MM.1S (cell line): Measurements from ENCODE around the gene GFRAL.

ENCODE experiments used
- DNase-seq: peaks from one replicate; pipeline ENCODE4 v3.0.0-alpha.2; 2015
- H2AFZ ChIP-seq: fragments of 300-600 bp; sonication (generic); 2 replicates; pipeline ENCODE4 v1.6.0; 2016; ENCODE audit warnings: antibody characterized with exemption, low read length
- H3F3A ChIP-seq: fragments of 300-600 bp; sonication (generic); 2 replicates; pipeline ENCODE4 v1.6.1; 2016; ENCODE audit warnings: mild to moderate bottlenecking, antibody characterized with exemption, low read length, moderate library complexity, mixed read lengths; ENCODE audit not compliant: insufficient read depth
- H3K27ac ChIP-seq: fragments of 300-600 bp; sonication (generic); 2 replicates; pipeline ENCODE4 v1.5.1; 2016; ENCODE audit warnings: mild to moderate bottlenecking, low read length
- H3K27me3 ChIP-seq: fragments of 300-600 bp; sonication (generic); replicated peaks from 2 replicates; pipeline ENCODE4 v1.6.0; 2016; ENCODE audit warnings: low read length; ENCODE audit not compliant: insufficient read depth
- H3K36me3 ChIP-seq: fragments of 300-600 bp; sonication (generic); replicated peaks from 2 replicates; pipeline ENCODE4 v1.6.1; 2016; ENCODE audit warnings: mild to moderate bottlenecking, low read length, mixed read lengths; ENCODE audit not compliant: insufficient read depth
- H3K4me1 ChIP-seq: fragments of 300-600 bp; sonication (generic); 2 replicates; pipeline ENCODE4 v1.6.1; 2016; ENCODE audit warnings: low read length, mixed read lengths
- H3K4me2 ChIP-seq: fragments of 300-600 bp; sonication (generic); 2 replicates; pipeline ENCODE4 v1.6.0; 2016; ENCODE audit warnings: low read depth, low read length
- H3K4me3 ChIP-seq: fragments of 300-600 bp; sonication (generic); 2 replicates; pipeline ENCODE4 v1.5.1; 2016; ENCODE audit warnings: low read length, mixed read lengths
- H3K79me2 ChIP-seq: fragments of 300-600 bp; sonication (generic); 2 replicates; pipeline ENCODE4 v1.6.1; 2016; ENCODE audit warnings: mixed run types, low read length, mixed read lengths
- H3K9ac ChIP-seq: fragments of 300-600 bp; sonication (generic); 2 replicates; pipeline ENCODE4 v1.6.1; 2016; ENCODE audit warnings: low read length, mixed read lengths
- H3K9me2 ChIP-seq: fragments of 300-600 bp; sonication (generic); replicated peaks from 2 replicates; pipeline ENCODE4 v1.6.1; 2016; ENCODE audit warnings: mild to moderate bottlenecking, low read length, mixed read lengths; ENCODE audit not compliant: insufficient read depth
- H3K9me3 ChIP-seq: fragments of 300-600 bp; sonication (generic); replicated peaks from 2 replicates; pipeline ENCODE4 v1.6.1; 2016; ENCODE audit warnings: mild to moderate bottlenecking, low read length, mixed read lengths; ENCODE audit not compliant: insufficient read depth
- H4K20me1 ChIP-seq: fragments of 300-600 bp; sonication (generic); 2 replicates; pipeline ENCODE4 v1.6.1; 2016; ENCODE audit warnings: mild to moderate bottlenecking, low read length, moderate library complexity, mixed read lengths; ENCODE audit not compliant: insufficient read depth
- CTCF ChIP-seq: fragments of 300-600 bp; sonication (generic); IDR thresholded peaks from 2 replicates; pipeline ENCODE4 v1.5.1; 2016; ENCODE audit warnings: antibody characterized with exemption, low read length, mixed read lengths
- EZH2 ChIP-seq: fragments of 300-600 bp; sonication (generic); optimal IDR thresholded peaks from 2 replicates; pipeline ENCODE3; 2017; ENCODE audit warnings: low read depth, mild to moderate bottlenecking, antibody characterized with exemption, low read length, mixed read lengths
- EZH2phosphoT487 ChIP-seq: fragments of 300-600 bp; sonication (generic); IDR thresholded peaks from 2 replicates; pipeline ENCODE4 v1.6.1; 2018; ENCODE audit warnings: antibody characterized with exemption, low read length

GFRAL gene

GRCh38 chr6:55443238-55444134 lies 116.2 kb downstream of the GFRAL start:
- H3K4me3 ChIP-seq, result no peak overlapping the region
- H3K4me2 ChIP-seq, result no peak overlapping the region
- 0 out of 2 replicates have a peak, but pooled peaks cover under 1% of the 10 kb centered on the region for H3K4me1 ChIP-seq
- no peaks in the 10 kb centered on the region for H4K20me1 ChIP-seq
- H2AFZ ChIP-seq, result no peak overlapping the region
- H3K27ac ChIP-seq, result no peak overlapping the region
- no peaks in the 10 kb centered on the region for H3K9me3 ChIP-seq
- no peak for DNase-seq
- no peaks in the 10 kb centered on the region for H3K79me2 ChIP-seq
- no peak overlapping the region for H3K9ac ChIP-seq
- no peaks in the 10 kb centered on the region for H3K27me3 ChIP-seq
- H3F3A ChIP-seq, result no peaks in the 10 kb centered on the region
- TF ChIP-seq EZH2phosphoT487, result no peak
- TF ChIP-seq EZH2, result no peak
- no peak for TF ChIP-seq CTCF
- H3K36me3 ChIP-seq, result no peaks in the 10 kb centered on the region
- H3K9me2 ChIP-seq, result no peaks in the 10 kb centered on the region

GRCh38 chr6:55445648-55446204 lies 118.5 kb downstream of the GFRAL start:
- H3K36me3 ChIP-seq, result no peaks in the 10 kb centered on the region
- no peaks in the 10 kb centered on the region for H3K27me3 ChIP-seq
- peak; percentile 63 for TF ChIP-seq CTCF
- no peak for TF ChIP-seq EZH2phosphoT487
- no peak for TF ChIP-seq EZH2
- H3K9me2 ChIP-seq, result no peaks in the 10 kb centered on the region
- peak; percentile 38 for DNase-seq
- H3K79me2 ChIP-seq, result no peaks in the 10 kb centered on the region
- no peak overlapping the region for H2AFZ ChIP-seq
- no peak overlapping the region for H3K4me2 ChIP-seq
- no peaks in the 10 kb centered on the region for H4K20me1 ChIP-seq
- H3F3A ChIP-seq, result no peaks in the 10 kb centered on the region
- H3K4me1 ChIP-seq, result 0 out of 2 replicates have a peak, but pooled peaks cover 3% of the 10 kb centered on the region
- H3K9me3 ChIP-seq, result no peaks in the 10 kb centered on the region
- no peak overlapping the region for H3K27ac ChIP-seq
- H3K9ac ChIP-seq, result no peak overlapping the region
- H3K4me3 ChIP-seq, result no peak overlapping the region

- H3F3A ChIP-seq, result no peaks in the 10 kb centered on the region
- H3K36me3 ChIP-seq, result no peaks in the 10 kb centered on the region
- TF ChIP-seq CTCF (no peak), EZH2 (no peak), EZH2phosphoT487 (no peak)
- H3K4me3 ChIP-seq, result no peak overlapping the region
- H3K27me3 ChIP-seq, result no peaks in the 10 kb centered on the region
- no peaks in the 10 kb centered on the region for H3K9me3 ChIP-seq
- no peaks in the 10 kb centered on the region for H4K20me1 ChIP-seq
- H3K9ac ChIP-seq, result no peak overlapping the region
- no peak overlapping the region for H2AFZ ChIP-seq
- DNase-seq, result no peak
- H3K79me2 ChIP-seq, result no peaks in the 10 kb centered on the region
- no peak overlapping the region for H3K27ac ChIP-seq
- H3K4me1 ChIP-seq, result 0 out of 2 replicates have a peak, but pooled peaks cover 3% of the 10 kb centered on the region
- H3K9me2 ChIP-seq, result no peaks in the 10 kb centered on the region
- no peak overlapping the region for H3K4me2 ChIP-seq
These were observed 120.6 kb downstream of the GFRAL start for GRCh38 chr6:55447891-55448290.
